K562 (cell line): ENCODE data around the gene SMAD3. TPM values are rescaled to one million over a fixed set of nuclear protein-coding genes. Genes with fewer than 3 reads are reported as not detected.
A peak's percentile ranks its signal among the peaks of the same experiment; 100 is the strongest.

Experiments used
- ADNP ChIP-seq: fragments of 200-800 bp; sonication (Bioruptor generic); IDR thresholded peaks from 2 replicates; pipeline ENCODE4 v1.6.1; 2016; ENCODE audit warnings: missing genetic modification characterization, missing compliant biosample characterization
- ASH1L ChIP-seq: fragments of 450-650 bp; IDR thresholded peaks from 2 replicates; pipeline ENCODE4 v1.6.1; 2018; ENCODE audit warnings: borderline replicate concordance, mild to moderate bottlenecking, low read depth; ENCODE audit not compliant: partially characterized antibody
- CBFA2T3 ChIP-seq: fragments of 450-650 bp; IDR thresholded peaks from 2 replicates; pipeline ENCODE4 v1.6.1; 2017
- CREB3 ChIP-seq: fragments of 450-650 bp; conservative IDR thresholded peaks from 2 replicates; pipeline ENCODE4 v1.6.1; 2016; ENCODE audit warnings: missing genetic modification characterization, low read depth, mild to moderate bottlenecking, missing compliant biosample characterization, moderate library complexity
- CXXC5 ChIP-seq: fragments of 250-450 bp; sonication (Bioruptor Pico); IDR thresholded peaks from 2 replicates; pipeline ENCODE4 v1.8.0; 2022; ENCODE audit warnings: inconsistent platforms, mild to moderate bottlenecking, moderate library complexity
- EGR1 ChIP-seq: fragments of 450-650 bp; conservative IDR thresholded peaks from 2 replicates; pipeline ENCODE4 v1.6.1; 2017; ENCODE audit warnings: mild to moderate bottlenecking
- KDM1A ChIP-seq, 2 experiments: fragments of 450-650 bp; IDR thresholded peaks; 2 replicates each; pipeline ENCODE4 v1.6.1; 2016; ENCODE audit warnings: mild to moderate bottlenecking in 2 of 2
- KDM2B ChIP-seq: fragments of 250-450 bp; sonication (Bioruptor Pico); IDR thresholded peaks from 2 replicates; pipeline ENCODE4 v1.8.0; 2021; ENCODE audit warnings: mild to moderate bottlenecking, moderate library complexity
- MTA1 ChIP-seq: fragments of 450-650 bp; IDR thresholded peaks from 2 replicates; pipeline ENCODE4 v1.6.1; 2017; ENCODE audit warnings: borderline replicate concordance
- NCOA2 ChIP-seq, 2 experiments: fragments of 450-650 bp; IDR thresholded peaks; 2 replicates each; pipeline ENCODE4 v1.6.1; 2018; ENCODE audit warnings: mild to moderate bottlenecking in 2 of 2, moderate library complexity in 1 of 2; ENCODE audit not compliant: partially characterized antibody in 2 of 2
- PBX2 ChIP-seq, 2 experiments: IDR thresholded peaks in 1 of 2; conservative IDR thresholded peaks in 1 of 2; 2 replicates each; pipeline ENCODE4 v1.6.1; 2016; ENCODE audit warnings: low read depth in 2 of 2, mild to moderate bottlenecking in 1 of 2, missing compliant biosample characterization in 1 of 2, missing genetic modification characterization in 1 of 2, moderate library complexity in 1 of 2
- RCOR1 ChIP-seq, 2 experiments: IDR thresholded peaks; 2 replicates each; pipeline ENCODE4 v1.6.1; 2012; ENCODE audit warnings: low read depth in 2 of 2, low read length in 2 of 2, borderline replicate concordance in 1 of 2, improper control_type of control experiment in 1 of 2
- RREB1 ChIP-seq: fragments of 250-450 bp; sonication (Bioruptor Pico); IDR thresholded peaks from 2 replicates; pipeline ENCODE4 v1.4.0; 2020
- SMARCA4 ChIP-seq: fragments of 450-650 bp; IDR thresholded peaks from 2 replicates; pipeline ENCODE4 v1.6.1; 2016
- ZNF384 ChIP-seq: IDR thresholded peaks from 2 replicates; pipeline ENCODE4 v1.6.1; 2012; ENCODE audit warnings: low read depth, low read length, improper control_type of control experiment
- ZNF740 ChIP-seq, 3 experiments: fragments of 200-800 bp in 1 of 3; sonication (Bioruptor generic) in 1 of 3; sonication (generic) in 1 of 3; formaldehyde crosslinking in 1 of 3; IDR thresholded peaks; 2 replicates each; pipeline versions ENCODE4 v1.6.1 to v1.8.0; 2016 to 2022; ENCODE audit warnings: mild to moderate bottlenecking in 2 of 3, missing compliant biosample characterization in 2 of 3, missing genetic modification characterization in 2 of 3, missing genetic modification reagents in 1 of 3
- polyA plus RNA-seq, 8 experiments: library from polyadenylated mRNA; depleted of rRNA in 4 of 8; stranded (reverse) in 5 of 8; unstranded in 3 of 8; fragments of >200 nt; fragmentation: Nextera tagmentation in 2 of 8; fragmentation: Illumina TruSeq in 1 of 8; extraction: Ambion mirVana in 2 of 8; extraction: Trizol in 1 of 8; gene quantifications; 2 replicates each; pipeline versions ENCODE4 v1.2.1 to v1.2.3, GENCODE V29; 2011 to 2014; ENCODE audit warnings: inconsistent platforms in 1 of 8, missing spikeins in 1 of 8
- total RNA-seq, 7 experiments: library from RNA; depleted of rRNA in 6 of 7; stranded (reverse); fragments of >200 nt in 6 of 7; fragmentation: Illumina TruSeq in 2 of 7; extraction: Trizol in 2 of 7; gene quantifications; 2 replicates each; pipeline versions ENCODE4 v1.2.1 to v1.2.3, GENCODE V29; 2011 to 2021; ENCODE audit warnings: low replicate concordance in 1 of 7

The SMAD3 gene
- total and polyA plus RNA-seq, 9 of the 15 experiments (the other 6 are each of a cell fraction or from before 2014, with no cell fraction given) = 4.3 to 39.2 (median 11.1) TPM

GRCh38 chr15:67087507-67088172 lies 22.2 kb downstream of the SMAD3 start (continued):
- no peak for TF ChIP-seq PBX2 (CRISPR knock-in tag; IDR thresholded peaks at IDR 0.05; ENCODE audit: low read depth)
- TF ChIP-seq PBX2 (tag; conservative IDR thresholded peaks at IDR 0.05; ENCODE audit: low read depth) = 0 out of 2 replicates have a peak, but pooled peaks have one; percentile 46
- 0 out of 4 replicates have a peak, but pooled peaks have one; percentile 11 to 25 for TF ChIP-seq KDM1A (IDR thresholded peaks at IDR 0.05)
- TF ChIP-seq CREB3 (tag) = no peak
- TF ChIP-seq SMARCA4 = peak; percentile 47; the same call in 1 of the 2 replicates
- TF ChIP-seq ADNP (tag) = 0 out of 2 replicates have a peak, but pooled peaks have one; percentile 10
- no peak for TF ChIP-seq NCOA2 (IDR thresholded peaks at IDR 0.05; ENCODE audit: partially characterized antibody in 2 of 2)
- TF ChIP-seq RCOR1 (IDR thresholded peaks at IDR 0.05; ENCODE audit: borderline replicate concordance in 1 of 2, low read depth in 2 of 2, low read length in 2 of 2) = peak in 1 of 2 experiments; percentile 72; a peak in 1 of 4 replicates
- TF ChIP-seq KDM2B = no peak
- TF ChIP-seq ASH1L = no peak
- TF ChIP-seq CBFA2T3 = peak; percentile 30; the same call in 1 of the 2 replicates
- 0 out of 2 replicates have a peak, but pooled peaks have one; percentile 37 for TF ChIP-seq MTA1
- no peak for TF ChIP-seq ZNF384
- no peak for TF ChIP-seq ZNF740 (CRISPR knock-in tag; IDR thresholded peaks at IDR 0.05)
- no peak for TF ChIP-seq ZNF740 (tag; IDR thresholded peaks at IDR 0.05)
- no peak for TF ChIP-seq EGR1
- TF ChIP-seq CXXC5 (CRISPR knock-in tag) = no peak
- TF ChIP-seq RREB1 = no peak
